NCI-H2171 treated with DMSO at 0.1 percent for 48 hours (cell line): ENCODE measurements around the gene CACNB2.
A peak's percentile ranks its signal among the peaks of the same experiment; 100 is the strongest.

Experiments
- DNase-seq: peaks from one replicate; lab custom pipeline; 2025; lab: John Stamatoyannopoulos, UW

The CACNB2 gene

DNA sequence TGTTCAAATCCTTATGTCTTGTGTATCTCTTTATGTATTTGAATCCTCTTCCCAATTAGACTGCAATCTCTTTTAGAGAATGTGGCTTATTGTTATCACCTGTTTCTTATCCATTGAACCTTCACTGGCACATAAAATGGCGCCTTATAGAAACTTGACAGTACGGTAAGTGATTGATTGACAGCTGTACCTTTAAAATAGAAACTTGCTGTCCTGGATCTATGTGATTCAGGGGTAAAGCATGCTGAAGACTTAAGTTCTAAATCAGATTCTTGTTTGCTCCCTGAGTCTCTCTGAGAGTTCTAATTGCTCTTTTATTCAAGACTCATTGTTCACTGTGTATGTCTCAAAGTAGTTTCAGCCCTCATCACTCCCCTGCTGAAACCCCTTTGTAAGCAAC, 91.3 kb downstream of the CACNB2 start:
- no peak for DNase-seq

DNA sequence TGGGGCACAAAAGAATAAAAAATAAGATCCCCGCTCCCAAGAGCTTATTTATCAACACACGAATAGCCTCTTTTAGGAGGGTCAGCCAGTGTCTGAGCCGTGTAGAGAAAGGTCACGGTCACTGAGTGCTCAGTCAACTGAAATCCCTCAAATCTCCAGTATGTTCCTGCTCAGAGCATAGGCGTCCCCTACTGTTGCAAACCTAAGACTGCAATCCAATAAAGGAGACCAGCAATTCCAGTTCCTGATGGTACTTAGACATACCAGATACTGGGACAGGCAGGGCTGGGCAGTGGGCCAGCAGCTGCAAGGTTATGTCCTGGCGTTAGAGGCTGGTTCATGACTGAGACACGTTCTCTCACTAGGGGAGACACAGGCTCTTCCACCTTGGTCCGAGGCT, 93.6 kb downstream of the CACNB2 start:
- DNase-seq, result no peak

GRCh38 chr10:18235477-18235876, 95.3 kb downstream of the CACNB2 start:
- no peak for DNase-seq

- no peak for DNase-seq
These were observed 96.5 kb downstream of the CACNB2 start for GRCh38 chr10:18236756-18237155.

GRCh38 chr10:18238870-18239485, 98.8 kb downstream of the CACNB2 start:
- peak; percentile 21 for DNase-seq

DNA sequence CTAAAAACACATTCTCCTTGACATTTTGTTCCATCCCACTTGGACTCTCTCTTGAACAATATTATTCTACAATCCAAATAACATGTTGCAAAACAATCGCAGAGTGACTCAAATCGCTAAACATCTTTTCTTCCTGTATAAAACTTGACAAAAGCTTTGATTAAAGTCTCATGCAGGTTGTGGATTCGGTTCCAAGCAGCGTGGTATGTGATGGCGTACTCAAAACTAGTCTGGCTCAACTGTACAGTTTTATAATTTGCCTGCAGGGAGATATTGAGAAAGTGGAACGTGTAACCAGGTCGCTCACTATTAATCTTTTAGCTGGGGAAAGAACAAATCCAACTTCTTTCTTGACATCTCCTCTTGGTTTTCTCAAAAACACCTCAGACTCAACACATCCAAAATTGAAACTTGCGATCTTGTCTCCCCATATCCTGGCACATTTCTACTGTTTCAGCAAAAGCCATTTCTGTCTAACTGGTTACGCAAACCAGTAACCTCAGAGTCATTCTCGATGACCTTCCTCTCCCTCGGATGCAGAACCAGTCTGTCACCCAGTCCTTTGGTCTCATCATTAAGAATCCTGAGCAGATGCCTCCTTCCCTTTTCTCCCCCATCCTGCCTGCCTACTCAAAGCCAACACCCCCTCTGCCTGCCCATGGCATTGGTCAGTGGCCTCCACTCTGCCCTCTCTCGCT, 100.1 kb downstream of the CACNB2 start:
- no peak for DNase-seq

DNA sequence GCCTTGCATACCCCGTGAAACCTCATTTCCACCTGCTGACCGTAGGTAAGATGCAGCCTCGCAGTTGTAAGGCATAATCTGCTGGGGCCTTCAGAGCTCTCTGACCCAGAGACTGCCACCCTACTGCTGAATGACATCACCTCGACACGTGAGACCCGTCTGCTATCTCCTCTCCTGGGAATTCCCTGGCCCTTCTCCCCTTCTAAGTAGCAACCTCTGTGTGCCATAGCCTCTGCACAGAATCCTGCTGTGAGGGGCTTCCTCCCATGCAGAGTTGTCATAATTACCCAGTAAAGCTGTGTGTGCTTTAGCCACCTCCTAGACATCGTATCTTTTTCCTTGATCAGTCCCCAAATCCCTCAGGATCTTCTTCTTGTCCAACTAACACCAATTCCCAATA, 106.7 kb downstream of the CACNB2 start:
- peak; percentile 31 for DNase-seq

GRCh38 chr10:18252086-18252485, 111.9 kb downstream of the CACNB2 start:
- DNase-seq, result no peak

- DNase-seq, result no peak
These were observed 113.9 kb downstream of the CACNB2 start for GRCh38 chr10:18254086-18254485.

- no peak for DNase-seq
These were observed 114.5 kb downstream of the CACNB2 start for GRCh38 chr10:18254692-18255091.

DNA sequence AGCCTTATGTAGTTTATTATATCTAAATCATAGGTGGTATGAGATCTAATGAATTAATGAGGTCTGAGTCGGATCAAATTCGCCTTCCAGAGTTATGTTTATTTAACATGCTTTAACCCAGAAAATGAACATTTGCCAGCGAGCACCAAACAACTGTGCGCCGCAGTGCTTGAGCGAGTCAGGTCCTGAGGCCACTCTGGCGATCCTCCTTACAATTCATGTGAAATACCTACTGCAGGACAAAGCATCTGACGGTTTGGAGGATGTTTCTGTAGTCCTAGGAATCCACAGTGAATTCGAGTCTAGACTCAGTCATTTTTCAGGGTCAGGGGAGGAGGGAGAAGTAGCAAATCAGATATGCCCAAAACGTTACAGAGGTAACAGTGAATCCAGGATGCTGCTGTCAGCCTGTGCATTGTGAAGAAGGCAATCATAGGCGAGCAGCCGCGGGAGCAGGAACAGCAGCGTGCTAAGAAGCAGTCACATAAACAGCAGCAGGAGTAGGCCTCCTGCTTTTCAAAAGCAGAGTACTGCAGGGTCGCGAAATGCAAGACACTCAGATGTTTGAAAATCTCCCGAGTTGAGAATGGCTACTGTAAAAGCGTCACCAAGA, 120.2 kb downstream of the CACNB2 start:
- DNase-seq, result no peak

DNA sequence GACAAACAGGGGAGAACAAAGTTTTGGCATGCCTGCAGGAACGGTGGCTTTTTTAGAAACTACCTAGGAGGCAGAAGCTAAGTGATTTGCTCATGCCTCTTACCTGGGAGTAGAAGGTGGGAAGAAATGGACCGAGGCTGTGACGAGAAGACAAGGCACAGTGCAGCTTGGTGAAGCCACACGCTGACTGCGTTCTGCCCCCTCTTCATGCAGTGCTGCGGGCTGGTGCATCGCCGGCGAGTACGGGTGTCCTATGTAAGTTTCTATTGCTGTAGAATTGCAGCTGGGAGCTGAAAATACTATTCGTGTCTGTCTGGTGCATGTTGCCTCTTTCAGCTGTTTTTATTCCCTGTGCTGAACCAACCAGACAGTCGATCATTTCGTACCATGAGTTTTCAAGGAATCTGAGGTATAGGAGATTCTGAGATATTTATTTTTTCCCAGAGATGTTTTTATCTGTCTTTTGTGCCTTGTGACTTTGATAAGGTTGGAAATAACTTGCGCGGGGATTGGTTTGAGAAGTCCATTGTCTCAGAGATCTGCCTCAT, 120.9 kb downstream of the CACNB2 start:
- DNase-seq, result no peak

DNA sequence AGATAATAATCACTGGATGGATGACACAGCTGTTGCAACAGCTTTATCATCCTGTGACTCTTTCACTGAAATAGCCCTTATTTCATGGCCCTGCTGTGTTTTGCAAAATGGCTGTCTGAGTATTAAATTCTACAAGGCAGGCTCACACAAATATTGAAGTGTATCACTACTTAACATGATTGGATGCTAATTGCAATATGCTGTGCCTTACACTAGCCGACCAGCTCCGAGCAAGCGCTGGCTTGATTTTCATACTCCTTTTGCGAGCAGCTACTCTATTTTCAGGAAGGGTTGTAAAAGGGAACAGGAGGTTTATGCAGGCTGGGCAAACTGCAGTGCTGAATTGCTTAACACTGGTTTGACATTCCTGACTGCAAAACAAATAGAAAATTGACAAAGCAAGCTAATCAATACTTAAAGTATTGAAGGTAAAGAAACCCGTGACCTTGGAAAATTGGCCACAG, 121.6 kb downstream of the CACNB2 start:
- no peak for DNase-seq

GRCh38 chr10:18264466-18265050, 124.3 kb downstream of the CACNB2 start:
- DNase-seq, result no peak

DNA sequence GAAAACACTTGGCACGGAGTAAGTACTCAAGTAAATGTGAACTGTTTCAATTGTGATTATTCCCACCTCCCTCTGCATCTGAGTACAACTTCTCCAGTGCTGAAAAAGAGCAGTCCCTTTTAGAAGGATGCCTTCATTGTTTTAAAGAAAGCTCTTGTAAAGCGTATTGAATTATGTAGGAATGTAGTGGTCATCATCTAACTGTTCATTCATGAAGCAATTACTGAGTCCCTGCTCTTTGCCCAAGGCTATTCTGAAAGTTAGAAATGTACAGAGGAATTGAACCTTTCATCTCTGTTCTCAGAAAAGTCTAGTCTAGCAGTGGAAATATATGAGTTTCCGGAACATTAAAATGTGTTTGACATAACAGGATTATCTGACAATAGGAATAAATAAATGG, 127.8 kb downstream of the CACNB2 start:
- DNase-seq, result no peak

GRCh38 chr10:18271491-18271890, 131.3 kb downstream of the CACNB2 start:
- no peak for DNase-seq

GRCh38 chr10:18273039-18273438, 132.8 kb downstream of the CACNB2 start:
- DNase-seq, result no peak

GRCh38 chr10:18278181-18278580, 138.0 kb downstream of the CACNB2 start:
- DNase-seq, result no peak

DNA sequence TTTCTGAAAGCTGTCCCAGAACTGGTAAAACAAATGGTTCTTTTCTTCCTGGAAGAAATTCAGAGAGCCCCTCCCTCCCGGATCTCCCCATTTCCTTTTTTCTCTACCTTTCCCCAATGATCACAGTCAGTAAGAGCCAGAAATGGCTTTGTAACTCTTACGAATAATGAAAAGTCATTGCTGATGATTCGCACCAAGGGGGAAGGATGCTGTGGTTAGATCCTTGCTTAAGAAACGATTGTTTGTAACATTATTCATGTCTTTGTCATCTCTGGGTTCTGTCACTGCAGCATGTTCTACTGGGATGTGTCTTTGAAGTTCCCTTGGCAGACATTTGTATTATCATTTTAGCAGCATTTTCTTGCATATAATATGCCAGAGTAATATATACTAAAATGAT, 138.9 kb downstream of the CACNB2 start:
- DNase-seq, result no peak

DNA sequence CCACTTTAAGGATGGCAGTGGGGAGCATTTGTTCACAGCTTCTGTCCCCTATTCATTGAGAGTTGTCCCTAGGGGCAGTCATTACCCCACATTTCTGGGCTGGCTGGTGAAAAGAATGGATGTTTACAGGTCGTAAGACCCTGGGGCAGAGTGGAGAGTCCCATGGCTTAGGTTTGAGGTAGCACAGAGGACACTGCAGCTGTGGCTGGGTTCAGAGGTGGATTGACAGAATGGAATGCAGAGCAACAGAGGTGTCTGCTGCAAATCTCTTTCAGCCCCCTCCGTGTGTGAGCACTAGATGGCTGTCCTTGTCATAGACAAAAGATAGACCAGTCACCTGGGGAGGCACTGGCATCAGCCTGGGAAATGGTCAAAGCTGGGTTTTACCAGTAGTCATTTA, 141.9 kb downstream of the CACNB2 start:
- no peak for DNase-seq

GRCh38 chr10:18290651-18291313, 150.6 kb downstream of the CACNB2 start:
- DNase-seq, result peak; percentile 8
